Bone marrow (tissue), 2 donors: ENCODE results near the gene UBE2E2.

Experiments used
- DNase-seq, 2 donors: peaks; one replicate each; lab custom pipeline; 2025; lab: John Stamatoyannopoulos, UW

The UBE2E2 gene

GRCh38 chr3:23440416-23441294, 237.5 kb downstream of the UBE2E2 start:
- no peak for DNase-seq

DNA sequence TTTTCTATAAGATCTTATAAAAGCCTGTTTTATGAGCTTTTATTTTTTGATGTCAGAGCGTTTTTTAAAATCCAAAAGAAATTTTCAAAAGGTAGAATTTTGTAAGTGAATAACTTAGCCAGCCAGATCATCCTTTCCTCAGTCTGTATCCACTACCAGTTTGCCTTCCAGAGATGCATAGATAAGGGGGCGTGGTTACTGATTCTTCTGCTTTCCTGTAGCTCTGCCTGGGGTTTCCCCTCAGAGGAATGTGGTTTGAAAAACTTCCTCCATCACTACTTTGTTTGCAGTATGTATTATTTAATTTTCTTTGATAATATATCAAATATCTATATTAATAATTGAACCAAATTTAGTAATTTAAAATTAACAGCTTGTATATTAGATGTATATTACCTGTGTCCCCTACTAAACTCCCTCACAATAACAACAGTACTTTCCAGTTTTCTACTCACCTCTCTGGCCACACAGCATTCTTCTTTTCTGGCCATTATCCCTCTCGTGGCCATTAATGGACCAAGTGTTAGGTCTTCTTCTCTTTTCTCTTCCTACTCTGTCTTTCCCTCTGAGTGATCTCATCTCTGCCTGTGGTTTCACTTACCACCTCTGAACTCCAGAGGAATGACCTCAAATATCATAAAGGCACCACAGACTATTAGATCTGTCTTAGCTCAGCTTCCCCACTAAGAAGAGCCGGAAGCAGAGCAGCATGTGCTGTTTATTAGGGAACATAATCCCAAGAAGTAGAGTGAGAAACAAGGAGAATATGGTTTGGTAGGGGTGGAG, 239.7 kb downstream of the UBE2E2 start:
- DNase-seq = peak in 1 of 2 donors; percentile 75

DNA sequence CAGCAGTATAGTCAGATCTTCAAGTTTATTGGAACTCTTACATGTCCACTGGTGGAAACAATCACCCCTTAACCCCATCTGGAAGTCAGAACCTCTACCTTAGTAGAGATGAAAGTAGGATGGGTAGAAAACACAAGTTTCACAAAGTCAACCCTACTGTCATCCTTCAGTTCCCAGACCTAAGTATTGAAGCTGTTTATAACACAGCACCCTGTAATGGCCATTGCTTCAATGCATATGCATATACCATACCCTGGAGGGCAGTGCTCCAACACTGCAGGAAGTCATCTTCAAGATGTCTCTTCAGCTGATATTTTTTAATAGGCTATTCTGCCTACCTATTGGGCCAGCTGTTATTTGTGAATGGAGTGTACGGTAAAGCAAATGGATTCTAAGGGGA, 241.3 kb downstream of the UBE2E2 start:
- no peak for DNase-seq

DNA sequence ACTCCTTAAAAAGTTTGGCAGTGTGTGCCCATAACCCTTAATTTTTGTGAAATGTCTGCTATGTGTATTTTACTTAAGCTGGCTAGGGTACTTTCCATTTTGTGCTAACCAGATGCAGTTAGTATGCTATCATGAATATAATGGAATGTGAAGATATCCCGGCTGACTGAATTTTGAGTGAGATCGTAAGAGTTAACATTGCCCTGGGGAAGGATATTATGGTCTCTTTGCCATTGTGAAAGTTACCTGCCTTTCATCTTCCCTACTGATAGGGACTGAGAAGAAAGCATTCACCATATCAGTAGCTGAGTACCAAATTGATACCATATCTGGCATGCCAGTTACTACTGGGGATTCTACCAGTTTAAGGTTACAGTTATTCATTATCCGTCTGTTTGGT, 243.2 kb downstream of the UBE2E2 start:
- no peak for DNase-seq

- no peak for DNase-seq
Measured at GRCh38 chr3:23448998-23449537, 245.9 kb downstream of the UBE2E2 start.

DNA sequence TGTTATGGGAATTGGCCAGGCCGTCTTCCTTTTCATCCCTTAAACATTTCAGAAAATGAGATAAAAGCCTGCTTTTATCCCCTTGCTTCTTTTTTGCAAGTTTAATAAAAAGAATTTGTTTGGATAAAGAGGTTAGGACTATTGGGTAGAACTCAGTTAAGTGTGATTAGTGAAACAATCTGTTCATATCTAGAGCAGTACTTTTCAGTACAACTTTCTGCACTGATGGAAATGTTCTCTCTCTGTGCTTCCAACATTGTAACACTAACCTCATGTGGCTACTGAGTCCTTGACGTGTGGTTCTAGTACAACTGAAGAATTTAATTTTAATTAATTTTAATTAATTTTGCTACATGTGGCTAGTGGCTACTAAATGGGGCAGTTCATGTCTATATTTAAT, 246.9 kb downstream of the UBE2E2 start:
- DNase-seq = no peak

GRCh38 chr3:23450806-23451205, 247.7 kb downstream of the UBE2E2 start:
- DNase-seq = no peak

DNA sequence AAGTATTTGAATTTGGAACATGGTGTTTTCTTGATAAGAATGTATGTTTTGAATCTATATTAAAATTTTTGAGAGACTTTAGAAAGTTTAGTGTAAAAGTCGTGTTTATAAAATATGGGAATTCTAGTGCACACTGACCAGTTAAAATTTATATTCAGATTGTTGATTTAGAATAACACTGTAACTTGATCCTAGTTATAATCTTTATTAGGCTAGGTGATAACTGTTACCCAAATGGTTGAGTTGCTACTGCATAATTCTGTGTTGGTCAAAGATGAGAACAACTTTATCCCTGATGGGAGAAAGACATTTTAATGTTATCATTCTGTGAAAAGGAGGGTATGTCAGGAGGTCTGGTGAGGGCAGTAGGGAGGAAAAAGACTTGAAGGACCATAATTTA, 249.3 kb downstream of the UBE2E2 start:
- no peak for DNase-seq

GRCh38 chr3:23455084-23455483, 252.0 kb downstream of the UBE2E2 start:
- peak in 1 of 2 donors; percentile 59 for DNase-seq

DNA sequence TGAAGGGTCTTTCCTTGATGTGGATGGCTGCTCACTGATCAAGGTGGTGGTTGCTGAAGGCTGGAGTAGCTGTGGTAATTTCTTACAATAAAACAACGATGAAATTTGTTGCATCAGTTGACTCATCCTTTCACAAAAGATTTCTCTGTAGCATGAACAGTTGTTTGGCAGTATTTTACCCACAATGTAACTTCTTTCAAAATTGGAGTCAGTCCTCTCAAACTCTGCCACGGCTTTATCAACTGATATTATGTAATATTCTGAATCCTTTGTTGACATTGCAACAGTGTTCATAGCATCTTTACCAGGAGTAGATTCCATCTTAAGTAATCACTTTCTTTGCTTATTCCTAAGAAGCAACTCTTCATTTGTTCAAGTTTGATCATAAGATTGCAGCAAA, 252.6 kb downstream of the UBE2E2 start:
- no peak for DNase-seq

- no peak for DNase-seq
Measured at GRCh38 chr3:23457697-23458096, 254.6 kb downstream of the UBE2E2 start.

GRCh38 chr3:23459465-23459864, 256.3 kb downstream of the UBE2E2 start:
- no peak for DNase-seq

- no peak for DNase-seq
Measured at GRCh38 chr3:23459889-23460546, 256.9 kb downstream of the UBE2E2 start.

DNA sequence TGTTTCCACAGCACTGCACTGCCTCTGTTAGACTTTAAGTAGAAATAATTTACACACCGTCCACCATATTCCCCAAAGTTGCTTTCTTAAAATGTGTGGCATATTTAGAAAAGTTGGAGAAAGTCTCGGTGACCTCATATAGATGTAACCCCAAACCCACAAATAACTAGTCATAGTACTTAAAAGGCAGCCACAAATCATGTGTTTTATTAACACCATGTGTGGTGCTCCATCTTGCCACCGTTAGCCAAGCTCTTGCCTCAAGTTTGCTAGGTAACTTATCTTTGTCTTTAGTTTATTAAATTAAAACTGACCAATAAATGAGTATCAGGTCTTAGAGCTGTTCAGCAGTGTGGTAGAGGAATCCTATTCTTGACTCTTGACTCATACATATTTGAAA, 257.9 kb downstream of the UBE2E2 start:
- no peak for DNase-seq

DNA sequence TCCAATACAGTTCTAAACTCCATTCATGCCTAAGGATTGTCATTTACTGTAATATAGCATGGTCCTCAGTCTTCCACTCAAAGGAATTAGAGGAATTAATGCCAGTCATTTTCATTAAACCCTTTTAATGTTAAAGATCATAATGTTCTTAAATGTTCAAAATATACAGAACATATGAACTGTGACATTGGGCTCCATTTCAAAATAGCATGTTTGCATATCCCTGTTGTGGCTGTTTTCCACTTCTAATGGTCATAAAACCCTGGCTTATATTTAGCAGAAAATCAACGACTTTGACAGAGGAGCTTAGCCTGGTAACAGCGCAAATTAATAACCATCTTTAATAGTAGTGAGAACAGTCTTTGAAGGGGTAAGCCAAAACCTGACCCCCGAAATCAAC, 260.7 kb downstream of the UBE2E2 start:
- no peak for DNase-seq

DNA sequence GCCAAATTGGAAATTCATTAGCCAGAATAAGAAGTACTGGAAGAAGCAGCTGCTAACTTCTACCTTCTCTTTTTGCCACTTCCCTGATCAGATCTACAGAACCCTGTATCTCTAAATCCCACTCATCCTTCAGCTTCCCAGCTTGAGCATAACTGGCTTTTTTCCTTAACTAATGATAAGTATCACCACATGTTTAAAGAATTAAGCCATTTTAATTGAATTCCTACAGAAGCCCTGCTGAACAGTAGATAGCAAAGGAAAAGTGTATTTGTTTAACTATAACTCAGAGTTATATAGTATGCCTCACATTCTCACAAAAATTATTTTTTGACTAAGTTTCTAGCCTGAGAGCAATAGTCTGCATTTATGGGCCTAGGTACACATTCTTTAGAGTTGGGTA, 262.4 kb downstream of the UBE2E2 start:
- DNase-seq = no peak

- no peak for DNase-seq
Measured at GRCh38 chr3:23468203-23468602, 265.1 kb downstream of the UBE2E2 start.

DNA sequence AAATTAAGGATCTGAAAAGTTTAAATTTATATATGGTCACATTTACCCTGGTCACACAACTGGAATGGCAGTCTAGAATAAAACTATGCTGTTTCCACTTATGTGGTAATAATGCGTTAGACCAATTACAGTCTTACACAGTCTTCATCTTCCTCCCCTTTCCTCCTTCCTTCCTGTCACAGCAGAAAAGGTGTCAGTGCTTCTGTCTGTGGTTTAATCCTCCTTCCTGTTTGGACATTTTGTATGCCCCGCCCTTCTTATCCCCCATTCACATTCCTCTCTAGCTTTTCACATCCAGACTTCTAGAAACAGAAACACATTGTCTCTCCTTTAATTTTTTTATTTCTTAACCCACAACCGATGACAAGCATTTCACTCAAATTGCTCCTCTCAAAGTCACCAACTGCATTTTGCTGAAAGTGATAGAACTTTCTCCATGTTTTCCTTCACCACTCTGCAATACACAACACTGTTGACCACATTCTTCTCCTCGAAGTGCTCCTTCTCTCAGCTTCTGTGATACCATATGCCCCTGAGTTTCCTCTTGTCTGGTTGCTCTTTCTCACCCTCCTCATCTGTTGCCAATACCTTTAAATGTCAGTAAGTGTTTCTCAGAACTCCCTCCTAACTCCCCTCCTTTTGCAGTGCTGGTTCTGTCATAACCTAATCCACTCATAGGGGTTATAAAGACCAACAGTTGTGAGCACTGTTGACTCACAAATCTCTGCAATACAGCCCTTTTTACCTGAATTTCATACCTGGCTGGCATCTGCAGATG, 271.6 kb downstream of the UBE2E2 start:
- no peak for DNase-seq

- DNase-seq = no peak
Measured at GRCh38 chr3:23475446-23475845, 272.3 kb downstream of the UBE2E2 start.

GRCh38 chr3:23479026-23479425, 275.9 kb downstream of the UBE2E2 start:
- DNase-seq = no peak

DNA sequence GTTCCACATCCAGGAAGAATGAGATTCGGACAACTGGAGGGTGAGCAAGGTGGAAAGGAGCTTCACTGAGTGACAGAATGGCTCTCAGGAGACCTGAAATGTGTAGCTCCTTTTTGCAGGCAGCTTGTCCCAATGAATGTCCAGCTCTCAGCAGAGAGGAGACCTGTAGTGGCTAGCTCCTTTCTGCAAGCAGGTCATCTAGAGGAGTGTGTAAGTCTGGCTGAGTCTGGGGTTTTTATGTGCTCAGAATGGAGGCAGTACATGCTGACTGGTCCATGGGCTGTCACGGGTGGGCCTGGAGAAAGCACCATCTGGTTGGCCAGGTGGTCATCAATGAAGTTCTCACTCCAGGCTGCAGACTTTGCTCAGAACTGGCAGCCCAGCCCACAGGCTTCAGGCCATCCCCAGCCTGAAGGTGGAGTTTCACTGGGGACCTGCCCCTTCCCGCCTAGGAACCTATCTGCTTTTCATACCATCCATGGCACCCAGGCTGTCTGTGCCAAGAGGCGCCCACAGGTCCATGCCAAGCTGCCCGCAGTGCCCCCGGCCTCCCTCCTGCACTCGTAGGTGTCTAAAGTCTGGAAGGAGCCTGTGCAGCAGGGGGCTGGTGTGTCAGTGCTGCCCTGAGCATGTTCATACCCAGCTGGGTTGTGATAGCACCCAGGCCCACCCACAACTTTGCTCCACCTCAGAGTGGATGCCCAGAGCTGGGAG, 276.6 kb downstream of the UBE2E2 start:
- DNase-seq = no peak
